ENCODE results near the gene NFE2L1. TPM values are rescaled to one million over a fixed set of nuclear protein-coding genes. Genes with fewer than 3 reads are reported as not detected.
A peak's percentile ranks its signal among the peaks of the same experiment; 100 is the strongest.
"Not testable (repeated sequence)": the region's sequence is repeated elsewhere in the genome, so short reads cannot be mapped to it uniquely, and the experiment has no call there.

Gene NFE2L1
- total and polyA plus RNA-seq, 2 experiments from 2014 or later = 28.0 to 66.4 TPM

- in situ Hi-C loops (cut with MboI) = loop anchor here (5.0 kb wide), 1 partner anchor 45 kb away; no protein-coding TSS in a partner anchor
- no peak overlapping the region for H3K4me3 ChIP-seq
- no peaks in the 10 kb centered on the region for H3K9me2 ChIP-seq (ENCODE audit: insufficient read depth)
- H2AFZ ChIP-seq = no peak overlapping the region
- no peak for TF ChIP-seq EZH2phosphoT487 (IDR thresholded peaks at IDR 0.05; ENCODE audit: insufficient read depth, low read depth)
- TF ChIP-seq EZH2 (IDR thresholded peaks at IDR 0.05; ENCODE audit: insufficient read depth, poor library complexity, severe bottlenecking) = no peak
- DNase-seq = peak; percentile 18
- H4K20me1 ChIP-seq (ENCODE audit: insufficient read depth) = no peaks in the 10 kb centered on the region
- H3K27ac ChIP-seq = peak overlapping the region; percentile 98
- no peaks in the 10 kb centered on the region for H3K79me2 ChIP-seq (ENCODE audit: insufficient read depth)
- H3K9me3 ChIP-seq (ENCODE audit: low read depth) = no peaks in the 10 kb centered on the region
- H3K4me1 ChIP-seq (ENCODE audit: insufficient read depth) = peaks cover 39% of the 10 kb centered on the region
- 87 to 88% methylated on average over 12 of the region's 12 CpGs for WGBS, 2 experiments (ENCODE audit: low coverage in 1 of 2, low lambda C conversion rate in 2 of 2, missing lambda C conversion rate in 2 of 2)
- H3F3A ChIP-seq (ENCODE audit: insufficient read depth) = peaks cover 51% of the 10 kb centered on the region
- H3K9ac ChIP-seq = peak overlapping the region; percentile 93
- no peaks in the 10 kb centered on the region; the same call in 1 of the 2 replicates for H3K36me3 ChIP-seq (ENCODE audit: low read depth)
- no peak overlapping the region for H3K4me2 ChIP-seq (ENCODE audit: unreplicated experiment)
- H3K27me3 ChIP-seq (replicated peaks; ENCODE audit: insufficient read depth) = no peaks in the 10 kb centered on the region
Measured at GRCh38 chr17:48027322-48027981, 20.7 kb upstream of the NFE2L1 start.

GRCh38 chr17:48028736-48029135, 19.4 kb upstream of the NFE2L1 start:
- H3K27me3 ChIP-seq (replicated peaks; ENCODE audit: insufficient read depth) = no peaks in the 10 kb centered on the region
- no peak overlapping the region for H2AFZ ChIP-seq
- no peaks in the 10 kb centered on the region for H3K9me2 ChIP-seq (ENCODE audit: insufficient read depth)
- H3K27ac ChIP-seq = no peak overlapping the region
- H3K9me3 ChIP-seq (ENCODE audit: low read depth) = no peaks in the 10 kb centered on the region
- H3F3A ChIP-seq (ENCODE audit: insufficient read depth) = peaks cover 45% of the 10 kb centered on the region
- H3K9ac ChIP-seq = no peak overlapping the region
- H3K4me2 ChIP-seq (ENCODE audit: unreplicated experiment) = no peak overlapping the region
- DNase-seq = no peak
- in situ Hi-C loops (cut with MboI) = loop anchor here (5.0 kb wide), 1 partner anchor 44 kb away; no protein-coding TSS in a partner anchor
- TF ChIP-seq EZH2 (IDR thresholded peaks at IDR 0.05; ENCODE audit: insufficient read depth, poor library complexity, severe bottlenecking) = no peak
- no peak for TF ChIP-seq EZH2phosphoT487 (IDR thresholded peaks at IDR 0.05; ENCODE audit: insufficient read depth, low read depth)
- peaks cover 30% of the 10 kb centered on the region for H3K4me1 ChIP-seq (ENCODE audit: insufficient read depth)
- WGBS, 2 experiments (ENCODE audit: low coverage in 1 of 2, low lambda C conversion rate in 2 of 2, missing lambda C conversion rate in 2 of 2) = 83 to 100% methylated on average over 1 of the region's 1 CpG
- H3K36me3 ChIP-seq (ENCODE audit: low read depth) = no peaks in the 10 kb centered on the region; the same call in 1 of the 2 replicates
- H4K20me1 ChIP-seq (ENCODE audit: insufficient read depth) = no peaks in the 10 kb centered on the region
- no peaks in the 10 kb centered on the region for H3K79me2 ChIP-seq (ENCODE audit: insufficient read depth)
- H3K4me3 ChIP-seq = no peak overlapping the region

GRCh38 chr17:48030531-48030930, 17.6 kb upstream of the NFE2L1 start:
- Histone ChIP-seq H3K4me2 (ENCODE audit: unreplicated experiment) (peak overlapping the region; percentile 32), H3K9me2 (ENCODE audit: insufficient read depth) (no peaks in the 10 kb centered on the region), H3K4me1 (ENCODE audit: insufficient read depth) (peaks cover 29% of the 10 kb centered on the region), H3K9ac (peak overlapping the region; percentile 46), H3K27ac (peak overlapping the region; percentile 69), H3K79me2 (ENCODE audit: insufficient read depth) (no peaks in the 10 kb centered on the region), H2AFZ (peak overlapping the region; percentile 10; the same call in 1 of the 2 replicates), H3K27me3 (replicated peaks; ENCODE audit: insufficient read depth) (no peaks in the 10 kb centered on the region), H3K4me3 (no peak overlapping the region), H3K9me3 (ENCODE audit: low read depth) (no peaks in the 10 kb centered on the region), H3F3A (ENCODE audit: insufficient read depth) (peaks cover 42% of the 10 kb centered on the region), H3K36me3 (ENCODE audit: low read depth) (no peaks in the 10 kb centered on the region; the same call in 1 of the 2 replicates), H4K20me1 (ENCODE audit: insufficient read depth) (no peaks in the 10 kb centered on the region)
- WGBS, 2 experiments (ENCODE audit: low coverage in 1 of 2, low lambda C conversion rate in 2 of 2, missing lambda C conversion rate in 2 of 2) = 28 to 33% methylated on average over 5 of the region's 5 CpGs
- in situ Hi-C loops (cut with MboI) = loop anchor here (10.0 kb wide), 1 partner anchor 64 kb away; no protein-coding TSS in a partner anchor
- DNase-seq = peak; percentile 74
- TF ChIP-seq EZH2phosphoT487 (IDR thresholded peaks at IDR 0.05; ENCODE audit: insufficient read depth, low read depth) = no peak
- no peak for TF ChIP-seq EZH2 (IDR thresholded peaks at IDR 0.05; ENCODE audit: insufficient read depth, poor library complexity, severe bottlenecking)

GRCh38 chr17:48031966-48032365, 16.2 kb upstream of the NFE2L1 start:
- 87 to 89% methylated on average over 6 of the region's 6 CpGs for WGBS, 2 experiments (ENCODE audit: low coverage in 1 of 2, low lambda C conversion rate in 2 of 2, missing lambda C conversion rate in 2 of 2)
- peaks cover 24% of the 10 kb centered on the region for H3K4me1 ChIP-seq (ENCODE audit: insufficient read depth)
- H3K9ac ChIP-seq = no peak overlapping the region
- in situ Hi-C loops (cut with MboI) = loop anchor here (10.0 kb wide), 1 partner anchor 63 kb away; no protein-coding TSS in a partner anchor
- peaks cover 12% of the 10 kb centered on the region for H3K79me2 ChIP-seq (ENCODE audit: insufficient read depth)
- no peaks in the 10 kb centered on the region for H3K9me3 ChIP-seq (ENCODE audit: low read depth)
- TF ChIP-seq EZH2 (IDR thresholded peaks at IDR 0.05; ENCODE audit: insufficient read depth, poor library complexity, severe bottlenecking) (no peak), EZH2phosphoT487 (IDR thresholded peaks at IDR 0.05; ENCODE audit: insufficient read depth, low read depth) (no peak)
- H4K20me1 ChIP-seq (ENCODE audit: insufficient read depth) = no peaks in the 10 kb centered on the region
- H3K4me2 ChIP-seq (ENCODE audit: unreplicated experiment) = no peak overlapping the region
- H3K36me3 ChIP-seq (ENCODE audit: low read depth) = no peaks in the 10 kb centered on the region; the same call in 1 of the 2 replicates
- DNase-seq = no peak
- no peak overlapping the region for H3K4me3 ChIP-seq
- H3K27me3 ChIP-seq (replicated peaks; ENCODE audit: insufficient read depth) = no peaks in the 10 kb centered on the region
- peak overlapping the region; percentile 69; the same call in 1 of the 2 replicates for H3K27ac ChIP-seq
- no peak overlapping the region for H2AFZ ChIP-seq
- peaks cover 31% of the 10 kb centered on the region for H3F3A ChIP-seq (ENCODE audit: insufficient read depth)
- H3K9me2 ChIP-seq (ENCODE audit: insufficient read depth) = no peaks in the 10 kb centered on the region

GRCh38 chr17:48034734-48035133, 13.4 kb upstream of the NFE2L1 start:
- WGBS, 2 experiments (ENCODE audit: low coverage in 1 of 2, low lambda C conversion rate in 2 of 2, missing lambda C conversion rate in 2 of 2) = 93 to 96% methylated on average over 12 of the region's 12 CpGs
- H3K27ac ChIP-seq; H3K27me3 ChIP-seq (replicated peaks; ENCODE audit: insufficient read depth); H3K9me2 ChIP-seq (ENCODE audit: insufficient read depth); H2AFZ ChIP-seq; H4K20me1 ChIP-seq (ENCODE audit: insufficient read depth); H3K4me2 ChIP-seq (ENCODE audit: unreplicated experiment); H3K9ac ChIP-seq; H3K36me3 ChIP-seq (ENCODE audit: low read depth); H3K9me3 ChIP-seq (ENCODE audit: low read depth); H3K4me3 ChIP-seq; DNase-seq: not testable (repeated sequence)
- in situ Hi-C loops (cut with MboI) = loop anchor here (10.0 kb wide), 1 partner anchor 60 kb away; no protein-coding TSS in a partner anchor
- H3F3A ChIP-seq (ENCODE audit: insufficient read depth) = peaks cover 20% of the 10 kb centered on the region
- H3K79me2 ChIP-seq (ENCODE audit: insufficient read depth) = peaks cover 27% of the 10 kb centered on the region
- peaks cover 30% of the 10 kb centered on the region for H3K4me1 ChIP-seq (ENCODE audit: insufficient read depth)
